Measurements from ENCODE around the gene NOL11. TPM values are rescaled to one million over a fixed set of nuclear protein-coding genes. Genes with fewer than 3 reads are reported as not detected.

The NOL11 gene
- total RNA-seq, 6 experiments from 2014 or later: 35.0 to 50.7 (median 44.2) TPM

DNA sequence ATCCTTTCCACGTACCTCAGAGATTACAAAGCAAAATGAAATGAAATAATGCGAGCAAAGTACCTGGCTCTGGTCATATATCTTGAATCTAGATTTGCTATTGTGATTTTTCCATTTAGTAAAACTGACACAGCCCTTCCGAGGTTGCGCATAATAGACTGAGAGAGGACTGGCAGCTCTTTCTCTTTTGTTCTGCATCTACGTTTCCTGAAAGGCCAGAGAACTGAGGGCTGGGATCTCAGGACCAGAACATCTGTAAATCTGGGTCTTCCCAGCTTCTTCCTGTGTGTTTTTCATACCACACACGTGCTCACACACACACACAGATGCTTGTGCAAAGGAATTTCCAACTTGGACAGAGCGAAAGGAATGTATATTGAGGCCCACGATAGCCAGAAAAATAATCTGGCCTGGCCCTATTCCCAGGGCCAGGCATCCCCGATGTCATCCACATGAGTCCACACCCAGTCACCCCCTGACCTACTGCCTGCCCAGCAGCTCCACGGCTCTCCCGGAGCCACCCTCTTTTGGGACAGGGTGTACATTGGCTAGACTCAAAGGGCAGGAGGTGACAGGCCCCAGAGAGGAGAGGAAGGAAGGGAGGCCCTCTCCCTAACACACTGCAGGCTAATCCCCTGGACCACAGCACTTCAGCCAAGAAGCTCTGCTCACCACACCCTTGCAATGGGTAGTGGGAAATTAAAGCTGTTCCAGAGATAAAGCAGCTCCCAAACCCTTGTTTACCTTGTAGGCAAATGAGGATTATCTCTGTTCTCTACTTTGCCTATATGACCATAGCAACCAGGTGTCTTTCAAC, 41.8 kb downstream of the NOL11 start:
- Mint-ChIP-seq H3K9me3 (no peaks in the 10 kb centered on the region), H3K36me3 (ENCODE audit: low read depth) (peaks cover 6% of the 10 kb centered on the region; the same call in 1 of the 2 replicates), H3K27me3 (ENCODE audit: insufficient read depth) (peaks cover 2% of the 10 kb centered on the region), H3K27ac (peak overlapping the region; percentile 49; the same call in 1 of the 2 replicates), H3K4me3 (no peak overlapping the region), H3K4me1 (ENCODE audit: low read depth) (peaks cover 23% of the 10 kb centered on the region)
- DNase-seq: peak; percentile 12
- TF ChIP-seq, protein P1, sequence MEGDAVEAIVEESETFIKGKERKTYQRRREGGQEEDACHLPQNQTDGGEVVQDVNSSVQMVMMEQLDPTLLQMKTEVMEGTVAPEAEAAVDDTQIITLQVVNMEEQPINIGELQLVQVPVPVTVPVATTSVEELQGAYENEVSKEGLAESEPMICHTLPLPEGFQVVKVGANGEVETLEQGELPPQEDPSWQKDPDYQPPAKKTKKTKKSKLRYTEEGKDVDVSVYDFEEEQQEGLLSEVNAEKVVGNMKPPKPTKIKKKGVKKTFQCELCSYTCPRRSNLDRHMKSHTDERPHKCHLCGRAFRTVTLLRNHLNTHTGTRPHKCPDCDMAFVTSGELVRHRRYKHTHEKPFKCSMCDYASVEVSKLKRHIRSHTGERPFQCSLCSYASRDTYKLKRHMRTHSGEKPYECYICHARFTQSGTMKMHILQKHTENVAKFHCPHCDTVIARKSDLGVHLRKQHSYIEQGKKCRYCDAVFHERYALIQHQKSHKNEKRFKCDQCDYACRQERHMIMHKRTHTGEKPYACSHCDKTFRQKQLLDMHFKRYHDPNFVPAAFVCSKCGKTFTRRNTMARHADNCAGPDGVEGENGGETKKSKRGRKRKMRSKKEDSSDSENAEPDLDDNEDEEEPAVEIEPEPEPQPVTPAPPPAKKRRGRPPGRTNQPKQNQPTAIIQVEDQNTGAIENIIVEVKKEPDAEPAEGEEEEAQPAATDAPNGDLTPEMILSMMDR (IDR thresholded peaks at IDR 0.05): no peak

- Mint-ChIP-seq H3K27ac (no peak overlapping the region), H3K27me3 (ENCODE audit: insufficient read depth) (no peaks in the 10 kb centered on the region; the same call in none of the 2 replicates), H3K36me3 (ENCODE audit: low read depth) (no peaks in the 10 kb centered on the region), H3K4me3 (no peak overlapping the region), H3K4me1 (ENCODE audit: low read depth) (0 out of 2 replicates have a peak, but pooled peaks cover 5% of the 10 kb centered on the region), H3K9me3 (no peaks in the 10 kb centered on the region)
- DNase-seq: no peak
- TF ChIP-seq, protein P1 (IDR thresholded peaks at IDR 0.05): no peak
Observed at GRCh38 chr17:67765623-67766022, 47.9 kb downstream of the NOL11 start.

GRCh38 chr17:67769231-67769630, 51.5 kb downstream of the NOL11 start:
- Mint-ChIP-seq H3K9me3 (no peaks in the 10 kb centered on the region), H3K4me1 (ENCODE audit: low read depth) (0 out of 2 replicates have a peak, but pooled peaks cover 5% of the 10 kb centered on the region)
- TF ChIP-seq, protein P1 (IDR thresholded peaks at IDR 0.05): no peak

DNA sequence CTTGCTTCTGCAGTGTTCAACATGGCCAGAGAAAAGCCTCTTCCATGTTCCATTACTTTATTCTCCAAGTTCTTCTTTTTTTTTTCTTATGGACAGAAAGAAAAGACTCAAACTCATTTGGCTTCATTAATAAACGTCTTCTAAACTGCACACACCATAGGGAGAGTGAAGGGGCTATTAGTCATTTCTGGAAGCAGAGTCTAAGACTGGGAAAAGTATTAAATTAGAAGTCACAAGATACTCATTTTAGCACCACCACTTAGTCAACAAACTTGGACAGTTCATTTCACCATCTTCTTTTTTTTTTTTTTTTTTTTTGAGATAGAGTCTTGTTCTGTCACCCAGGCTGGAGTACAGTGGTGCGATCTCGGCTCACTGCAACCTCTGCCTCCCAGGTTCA, 52.8 kb downstream of the NOL11 start:
- Mint-ChIP-seq H3K27ac (no peak overlapping the region), H3K4me3 (no peak overlapping the region), H3K36me3 (ENCODE audit: low read depth) (no peaks in the 10 kb centered on the region), H3K27me3 (ENCODE audit: insufficient read depth) (peaks cover 13% of the 10 kb centered on the region), H3K9me3 (no peaks in the 10 kb centered on the region), H3K4me1 (ENCODE audit: low read depth) (0 out of 2 replicates have a peak, but pooled peaks cover 5% of the 10 kb centered on the region)
- TF ChIP-seq, protein P1 (IDR thresholded peaks at IDR 0.05): no peak
- no peak for DNase-seq

More at GRCh38 chr17:67769231-67769630, 51.5 kb downstream of the NOL11 start:
- Mint-ChIP-seq H3K27me3 (ENCODE audit: insufficient read depth) (peaks cover 9% of the 10 kb centered on the region), H3K36me3 (ENCODE audit: low read depth) (no peaks in the 10 kb centered on the region), H3K4me3 (no peak overlapping the region), H3K27ac (no peak overlapping the region)
- no peak for DNase-seq

- H3K36me3 Mint-ChIP-seq (ENCODE audit: low read depth): no peaks in the 10 kb centered on the region
- H3K27ac Mint-ChIP-seq: no peak overlapping the region
- no peaks in the 10 kb centered on the region for H3K4me1 Mint-ChIP-seq (ENCODE audit: low read depth)
- H3K4me3 Mint-ChIP-seq: no peak overlapping the region
- peaks cover 13% of the 10 kb centered on the region for H3K27me3 Mint-ChIP-seq (ENCODE audit: insufficient read depth)
- no peaks in the 10 kb centered on the region for H3K9me3 Mint-ChIP-seq
- no peak for DNase-seq
- TF ChIP-seq, protein P1 (IDR thresholded peaks at IDR 0.05): no peak
Observed at GRCh38 chr17:67772679-67773078, 54.9 kb downstream of the NOL11 start.

All from HFFc6 (cell line).